Measurements from ENCODE around the gene SPO11. TPM values are rescaled to one million over a fixed set of nuclear protein-coding genes. Genes with fewer than 3 reads are reported as not detected.

SPO11 gene
- total and polyA plus RNA-seq, 9 of the 15 experiments (the other 6 are each of a cell fraction or from before 2014, with no cell fraction given): not detected

DNA sequence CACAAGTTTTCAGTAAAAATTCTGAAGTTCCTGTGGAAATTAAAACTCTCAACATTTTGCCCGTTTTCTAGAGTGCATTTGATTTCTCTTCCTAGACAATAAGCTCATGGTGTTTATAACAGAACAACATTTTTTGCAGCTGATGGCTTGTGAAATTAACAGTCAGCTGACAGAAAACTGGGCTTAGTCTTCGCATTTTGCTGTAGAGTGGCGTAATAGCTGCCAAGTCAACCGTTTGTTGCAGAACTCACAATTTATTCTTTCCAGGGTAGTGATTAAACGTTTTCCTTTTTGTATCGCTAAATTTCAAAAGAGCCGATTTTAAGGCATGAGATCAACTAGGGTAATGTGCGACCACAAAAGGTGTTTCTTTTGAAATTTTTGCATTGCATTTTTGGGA lies 1.4 kb downstream of the SPO11 start:
- DNase-seq (ENCODE audit: extremely low read depth in 1 of 4, low spot score in 3 of 4) (no peak), ATAC-seq (no peak), FAIRE-seq (no peak)
- H3K27ac ChIP-seq (ENCODE audit: extremely low read depth, low read depth, low read length): no peak overlapping the region
- peaks cover 7 to 27% of the 10 kb centered on the region in 2 experiments; a peak in 4 of 5 replicates for H3K27me3 ChIP-seq (ENCODE audit: control insufficient read depth in 2 of 2, insufficient read depth in 2 of 2, low read length in 2 of 2)
- POLR2A ChIA-PET: no interaction called here
- H2AFZ ChIP-seq (ENCODE audit: low read depth, low read length): no peak overlapping the region
- no peak overlapping the region for H3K4me3 ChIP-seq
- no peaks in the 10 kb centered on the region for H3K9me1 ChIP-seq (ENCODE audit: control insufficient read depth, insufficient read depth, low read length)
- BruUV-seq (replicated peaks): no TSS peak
- no peak overlapping the region for H3K9ac ChIP-seq (ENCODE audit: insufficient read depth in 1 of 2, low read depth in 2 of 2, low read length in 2 of 2)
- H3K9me3 ChIP-seq (replicated peaks; ENCODE audit: control insufficient read depth, insufficient read depth, low read depth, low read length): no peaks in the 10 kb centered on the region
- H3K36me3 ChIP-seq (ENCODE audit: control insufficient read depth, insufficient read depth, low read length): no peaks in the 10 kb centered on the region
- intact Hi-C loops (cut with micrococcal nuclease) (no loop called here), in situ Hi-C loops (cut with MboI) (no loop called here)
- 2% methylated on average over 8 of the region's 8 CpGs for WGBS (ENCODE audit: insufficient coverage, low coverage, missing lambda C conversion rate)
- H3K4me2 ChIP-seq (ENCODE audit: insufficient read depth, low read length): no peak overlapping the region
- H3K4me1 ChIP-seq (replicated peaks in 1 of 2; ENCODE audit: control insufficient read depth in 2 of 2, insufficient read depth in 2 of 2, low read length in 2 of 2): peaks cover 2 to 7% of the 10 kb centered on the region in 2 experiments; a peak in 2 of 5 replicates
- H3K79me2 ChIP-seq (ENCODE audit: control insufficient read depth, insufficient read depth, low read length): no peaks in the 10 kb centered on the region
- no peaks in the 10 kb centered on the region for H4K20me1 ChIP-seq (replicated peaks; ENCODE audit: control insufficient read depth, insufficient read depth, low read length)
- CTCF ChIA-PET (ENCODE audit: low intra/inter-chr PET ratio): interaction anchor here (0.9 kb wide), 1 partner anchor 239 kb away, joined by 3 read pairs; no protein-coding TSS in a partner anchor
- TF ChIP-seq CREB1 (IDR thresholded peaks at IDR 0.05) (no peak), CREB1 (CRISPR knock-in tag; IDR thresholded peaks at IDR 0.05) (no peak), ZNF830 (CRISPR knock-in tag; IDR thresholded peaks at IDR 0.05) (no peak), HDAC8 (tag; IDR thresholded peaks at IDR 0.05) (no peak), ZNF696 (CRISPR knock-in tag; conservative IDR thresholded peaks at IDR 0.05) (no peak)
- TF ChIP-seq, protein P1, sequence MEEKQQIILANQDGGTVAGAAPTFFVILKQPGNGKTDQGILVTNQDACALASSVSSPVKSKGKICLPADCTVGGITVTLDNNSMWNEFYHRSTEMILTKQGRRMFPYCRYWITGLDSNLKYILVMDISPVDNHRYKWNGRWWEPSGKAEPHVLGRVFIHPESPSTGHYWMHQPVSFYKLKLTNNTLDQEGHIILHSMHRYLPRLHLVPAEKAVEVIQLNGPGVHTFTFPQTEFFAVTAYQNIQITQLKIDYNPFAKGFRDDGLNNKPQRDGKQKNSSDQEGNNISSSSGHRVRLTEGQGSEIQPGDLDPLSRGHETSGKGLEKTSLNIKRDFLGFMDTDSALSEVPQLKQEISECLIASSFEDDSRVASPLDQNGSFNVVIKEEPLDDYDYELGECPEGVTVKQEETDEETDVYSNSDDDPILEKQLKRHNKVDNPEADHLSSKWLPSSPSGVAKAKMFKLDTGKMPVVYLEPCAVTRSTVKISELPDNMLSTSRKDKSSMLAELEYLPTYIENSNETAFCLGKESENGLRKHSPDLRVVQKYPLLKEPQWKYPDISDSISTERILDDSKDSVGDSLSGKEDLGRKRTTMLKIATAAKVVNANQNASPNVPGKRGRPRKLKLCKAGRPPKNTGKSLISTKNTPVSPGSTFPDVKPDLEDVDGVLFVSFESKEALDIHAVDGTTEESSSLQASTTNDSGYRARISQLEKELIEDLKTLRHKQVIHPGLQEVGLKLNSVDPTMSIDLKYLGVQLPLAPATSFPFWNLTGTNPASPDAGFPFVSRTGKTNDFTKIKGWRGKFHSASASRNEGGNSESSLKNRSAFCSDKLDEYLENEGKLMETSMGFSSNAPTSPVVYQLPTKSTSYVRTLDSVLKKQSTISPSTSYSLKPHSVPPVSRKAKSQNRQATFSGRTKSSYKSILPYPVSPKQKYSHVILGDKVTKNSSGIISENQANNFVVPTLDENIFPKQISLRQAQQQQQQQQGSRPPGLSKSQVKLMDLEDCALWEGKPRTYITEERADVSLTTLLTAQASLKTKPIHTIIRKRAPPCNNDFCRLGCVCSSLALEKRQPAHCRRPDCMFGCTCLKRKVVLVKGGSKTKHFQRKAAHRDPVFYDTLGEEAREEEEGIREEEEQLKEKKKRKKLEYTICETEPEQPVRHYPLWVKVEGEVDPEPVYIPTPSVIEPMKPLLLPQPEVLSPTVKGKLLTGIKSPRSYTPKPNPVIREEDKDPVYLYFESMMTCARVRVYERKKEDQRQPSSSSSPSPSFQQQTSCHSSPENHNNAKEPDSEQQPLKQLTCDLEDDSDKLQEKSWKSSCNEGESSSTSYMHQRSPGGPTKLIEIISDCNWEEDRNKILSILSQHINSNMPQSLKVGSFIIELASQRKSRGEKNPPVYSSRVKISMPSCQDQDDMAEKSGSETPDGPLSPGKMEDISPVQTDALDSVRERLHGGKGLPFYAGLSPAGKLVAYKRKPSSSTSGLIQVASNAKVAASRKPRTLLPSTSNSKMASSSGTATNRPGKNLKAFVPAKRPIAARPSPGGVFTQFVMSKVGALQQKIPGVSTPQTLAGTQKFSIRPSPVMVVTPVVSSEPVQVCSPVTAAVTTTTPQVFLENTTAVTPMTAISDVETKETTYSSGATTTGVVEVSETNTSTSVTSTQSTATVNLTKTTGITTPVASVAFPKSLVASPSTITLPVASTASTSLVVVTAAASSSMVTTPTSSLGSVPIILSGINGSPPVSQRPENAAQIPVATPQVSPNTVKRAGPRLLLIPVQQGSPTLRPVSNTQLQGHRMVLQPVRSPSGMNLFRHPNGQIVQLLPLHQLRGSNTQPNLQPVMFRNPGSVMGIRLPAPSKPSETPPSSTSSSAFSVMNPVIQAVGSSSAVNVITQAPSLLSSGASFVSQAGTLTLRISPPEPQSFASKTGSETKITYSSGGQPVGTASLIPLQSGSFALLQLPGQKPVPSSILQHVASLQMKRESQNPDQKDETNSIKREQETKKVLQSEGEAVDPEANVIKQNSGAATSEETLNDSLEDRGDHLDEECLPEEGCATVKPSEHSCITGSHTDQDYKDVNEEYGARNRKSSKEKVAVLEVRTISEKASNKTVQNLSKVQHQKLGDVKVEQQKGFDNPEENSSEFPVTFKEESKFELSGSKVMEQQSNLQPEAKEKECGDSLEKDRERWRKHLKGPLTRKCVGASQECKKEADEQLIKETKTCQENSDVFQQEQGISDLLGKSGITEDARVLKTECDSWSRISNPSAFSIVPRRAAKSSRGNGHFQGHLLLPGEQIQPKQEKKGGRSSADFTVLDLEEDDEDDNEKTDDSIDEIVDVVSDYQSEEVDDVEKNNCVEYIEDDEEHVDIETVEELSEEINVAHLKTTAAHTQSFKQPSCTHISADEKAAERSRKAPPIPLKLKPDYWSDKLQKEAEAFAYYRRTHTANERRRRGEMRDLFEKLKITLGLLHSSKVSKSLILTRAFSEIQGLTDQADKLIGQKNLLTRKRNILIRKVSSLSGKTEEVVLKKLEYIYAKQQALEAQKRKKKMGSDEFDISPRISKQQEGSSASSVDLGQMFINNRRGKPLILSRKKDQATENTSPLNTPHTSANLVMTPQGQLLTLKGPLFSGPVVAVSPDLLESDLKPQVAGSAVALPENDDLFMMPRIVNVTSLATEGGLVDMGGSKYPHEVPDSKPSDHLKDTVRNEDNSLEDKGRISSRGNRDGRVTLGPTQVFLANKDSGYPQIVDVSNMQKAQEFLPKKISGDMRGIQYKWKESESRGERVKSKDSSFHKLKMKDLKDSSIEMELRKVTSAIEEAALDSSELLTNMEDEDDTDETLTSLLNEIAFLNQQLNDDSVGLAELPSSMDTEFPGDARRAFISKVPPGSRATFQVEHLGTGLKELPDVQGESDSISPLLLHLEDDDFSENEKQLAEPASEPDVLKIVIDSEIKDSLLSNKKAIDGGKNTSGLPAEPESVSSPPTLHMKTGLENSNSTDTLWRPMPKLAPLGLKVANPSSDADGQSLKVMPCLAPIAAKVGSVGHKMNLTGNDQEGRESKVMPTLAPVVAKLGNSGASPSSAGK (IDR thresholded peaks at IDR 0.05): no peak
- TF ChIP-seq, protein P2, sequence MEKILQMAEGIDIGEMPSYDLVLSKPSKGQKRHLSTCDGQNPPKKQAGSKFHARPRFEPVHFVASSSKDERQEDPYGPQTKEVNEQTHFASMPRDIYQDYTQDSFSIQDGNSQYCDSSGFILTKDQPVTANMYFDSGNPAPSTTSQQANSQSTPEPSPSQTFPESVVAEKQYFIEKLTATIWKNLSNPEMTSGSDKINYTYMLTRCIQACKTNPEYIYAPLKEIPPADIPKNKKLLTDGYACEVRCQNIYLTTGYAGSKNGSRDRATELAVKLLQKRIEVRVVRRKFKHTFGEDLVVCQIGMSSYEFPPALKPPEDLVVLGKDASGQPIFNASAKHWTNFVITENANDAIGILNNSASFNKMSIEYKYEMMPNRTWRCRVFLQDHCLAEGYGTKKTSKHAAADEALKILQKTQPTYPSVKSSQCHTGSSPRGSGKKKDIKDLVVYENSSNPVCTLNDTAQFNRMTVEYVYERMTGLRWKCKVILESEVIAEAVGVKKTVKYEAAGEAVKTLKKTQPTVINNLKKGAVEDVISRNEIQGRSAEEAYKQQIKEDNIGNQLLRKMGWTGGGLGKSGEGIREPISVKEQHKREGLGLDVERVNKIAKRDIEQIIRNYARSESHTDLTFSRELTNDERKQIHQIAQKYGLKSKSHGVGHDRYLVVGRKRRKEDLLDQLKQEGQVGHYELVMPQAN (IDR thresholded peaks at IDR 0.05; ENCODE audit: borderline replicate concordance): no peak
- TF ChIP-seq, protein P3, sequence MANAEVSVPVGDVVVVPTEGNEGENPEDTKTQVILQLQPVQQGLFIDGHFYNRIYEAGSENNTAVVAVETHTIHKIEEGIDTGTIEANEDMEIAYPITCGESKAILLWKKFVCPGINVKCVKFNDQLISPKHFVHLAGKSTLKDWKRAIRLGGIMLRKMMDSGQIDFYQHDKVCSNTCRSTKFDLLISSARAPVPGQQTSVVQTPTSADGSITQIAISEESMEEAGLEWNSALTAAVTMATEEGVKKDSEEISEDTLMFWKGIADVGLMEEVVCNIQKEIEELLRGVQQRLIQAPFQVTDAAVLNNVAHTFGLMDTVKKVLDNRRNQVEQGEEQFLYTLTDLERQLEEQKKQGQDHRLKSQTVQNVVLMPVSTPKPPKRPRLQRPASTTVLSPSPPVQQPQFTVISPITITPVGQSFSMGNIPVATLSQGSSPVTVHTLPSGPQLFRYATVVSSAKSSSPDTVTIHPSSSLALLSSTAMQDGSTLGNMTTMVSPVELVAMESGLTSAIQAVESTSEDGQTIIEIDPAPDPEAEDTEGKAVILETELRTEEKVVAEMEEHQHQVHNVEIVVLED (CRISPR knock-in tag; IDR thresholded peaks at IDR 0.05): no peak
